ENCODE results near the gene PLSCR5. TPM values are rescaled to one million over a fixed set of nuclear protein-coding genes. Genes with fewer than 3 reads are reported as not detected.

The PLSCR5 gene
- polyA plus RNA-seq, 1 of the 3 experiments (the other 2 are of a cell fraction): not detected

DNA sequence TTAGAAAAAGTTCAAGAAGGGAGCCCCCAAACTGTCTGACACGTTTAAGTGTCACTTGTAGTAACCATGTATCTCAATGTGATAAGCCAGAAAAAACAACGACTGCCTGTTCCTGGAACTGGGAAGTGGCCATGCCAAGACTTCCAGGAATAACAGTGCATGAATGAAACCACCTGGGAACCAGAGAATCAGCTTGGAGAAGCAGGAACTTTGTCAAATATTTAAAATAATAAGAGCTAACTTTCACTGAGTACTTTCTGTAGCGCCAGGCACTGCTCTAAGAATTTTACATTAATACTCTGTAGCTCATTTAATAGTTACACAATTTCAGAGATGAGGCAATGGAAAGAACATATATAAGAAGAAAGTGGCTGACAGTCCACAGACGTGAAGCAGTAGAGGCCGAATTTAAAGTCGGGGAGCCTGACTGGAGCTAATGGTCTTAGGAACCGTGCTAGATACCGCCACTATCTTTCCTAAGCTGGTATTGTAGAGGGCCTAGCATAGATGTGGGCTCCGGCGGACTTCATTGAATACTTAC, 61.6 kb downstream of the PLSCR5 start:
- 46% methylated on average over 10 of the region's 10 CpGs for WGBS (ENCODE audit: low lambda C conversion rate)
- no peaks in the 10 kb centered on the region for H3K36me3 ChIP-seq (replicated peaks in 1 of 2; ENCODE audit: control insufficient read depth in 1 of 2, insufficient read depth in 2 of 2, low read length in 1 of 2)
- H3K4me1 ChIP-seq (ENCODE audit: control insufficient read depth in 1 of 2, insufficient read depth in 2 of 2, low read depth in 1 of 2, low read length in 1 of 2): peaks cover 2 to 3% of the 10 kb centered on the region in 2 experiments; a peak in 1 of 4 replicates
- no peaks in the 10 kb centered on the region for H3K9me2 ChIP-seq
- H3K27me3 ChIP-seq (ENCODE audit: insufficient read depth): no peaks in the 10 kb centered on the region
- peak overlapping the region in 1 of 2 experiments; percentile 61; a peak in 2 of 4 replicates for H3K27ac ChIP-seq (ENCODE audit: low read depth in 2 of 2, low read length in 1 of 2)
- ChIA-PET CTCF (no interaction called here), POLR2A (no interaction called here)
- peak overlapping the region; percentile 83 for H3K9ac ChIP-seq
- no peaks in the 10 kb centered on the region for H3K9me3 ChIP-seq
- no peaks in the 10 kb centered on the region for H3K79me2 ChIP-seq (ENCODE audit: insufficient read depth)
- no peak for DNase-seq
- peak overlapping the region; percentile 99 for H2AFZ ChIP-seq (ENCODE audit: low read depth)
- peaks cover 6% of the 10 kb centered on the region for H3F3A ChIP-seq (replicated peaks; ENCODE audit: insufficient read depth)
- no peak for TF ChIP-seq JUND (IDR thresholded peaks at IDR 0.05)
- no peak for TF ChIP-seq EP300 (IDR thresholded peaks at IDR 0.05; ENCODE audit: borderline replicate concordance in 1 of 2, low read depth in 1 of 2, low read length in 1 of 2)
- no peak for TF ChIP-seq TEAD4 (IDR thresholded peaks at IDR 0.05; ENCODE audit: borderline replicate concordance, insufficient read depth)
- no peak for TF ChIP-seq ELF1 (IDR thresholded peaks at IDR 0.05)
- TF ChIP-seq, protein P1, sequence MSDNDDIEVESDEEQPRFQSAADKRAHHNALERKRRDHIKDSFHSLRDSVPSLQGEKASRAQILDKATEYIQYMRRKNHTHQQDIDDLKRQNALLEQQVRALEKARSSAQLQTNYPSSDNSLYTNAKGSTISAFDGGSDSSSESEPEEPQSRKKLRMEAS (IDR thresholded peaks at IDR 0.05; ENCODE audit: low read depth): no peak
- TF ChIP-seq FOXJ3 (CRISPR knock-in tag; IDR thresholded peaks at IDR 0.05): no peak
- no peak for TF ChIP-seq NFIC (IDR thresholded peaks at IDR 0.05; ENCODE audit: borderline replicate concordance)
- no peak for TF ChIP-seq RFX5 (IDR thresholded peaks at IDR 0.05; ENCODE audit: low read length)
- TF ChIP-seq GABPA (IDR thresholded peaks at IDR 0.05; ENCODE audit: low read depth): no peak
- TF ChIP-seq, protein P2, sequence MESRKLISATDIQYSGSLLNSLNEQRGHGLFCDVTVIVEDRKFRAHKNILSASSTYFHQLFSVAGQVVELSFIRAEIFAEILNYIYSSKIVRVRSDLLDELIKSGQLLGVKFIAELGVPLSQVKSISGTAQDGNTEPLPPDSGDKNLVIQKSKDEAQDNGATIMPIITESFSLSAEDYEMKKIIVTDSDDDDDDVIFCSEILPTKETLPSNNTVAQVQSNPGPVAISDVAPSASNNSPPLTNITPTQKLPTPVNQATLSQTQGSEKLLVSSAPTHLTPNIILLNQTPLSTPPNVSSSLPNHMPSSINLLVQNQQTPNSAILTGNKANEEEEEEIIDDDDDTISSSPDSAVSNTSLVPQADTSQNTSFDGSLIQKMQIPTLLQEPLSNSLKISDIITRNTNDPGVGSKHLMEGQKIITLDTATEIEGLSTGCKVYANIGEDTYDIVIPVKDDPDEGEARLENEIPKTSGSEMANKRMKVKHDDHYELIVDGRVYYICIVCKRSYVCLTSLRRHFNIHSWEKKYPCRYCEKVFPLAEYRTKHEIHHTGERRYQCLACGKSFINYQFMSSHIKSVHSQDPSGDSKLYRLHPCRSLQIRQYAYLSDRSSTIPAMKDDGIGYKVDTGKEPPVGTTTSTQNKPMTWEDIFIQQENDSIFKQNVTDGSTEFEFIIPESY (IDR thresholded peaks at IDR 0.05; ENCODE audit: borderline replicate concordance, low read depth): no peak
- TF ChIP-seq NRF1 (IDR thresholded peaks at IDR 0.05; ENCODE audit: low read depth, low read length): no peak
- no peak for TF ChIP-seq FOSL2 (IDR thresholded peaks at IDR 0.05; ENCODE audit: borderline replicate concordance, low read depth)
- no peak for TF ChIP-seq FOXM1 (IDR thresholded peaks at IDR 0.05; ENCODE audit: low read depth)
- TF ChIP-seq YY1 (IDR thresholded peaks at IDR 0.05; ENCODE audit: low read depth): no peak
- TF ChIP-seq, protein P3, sequence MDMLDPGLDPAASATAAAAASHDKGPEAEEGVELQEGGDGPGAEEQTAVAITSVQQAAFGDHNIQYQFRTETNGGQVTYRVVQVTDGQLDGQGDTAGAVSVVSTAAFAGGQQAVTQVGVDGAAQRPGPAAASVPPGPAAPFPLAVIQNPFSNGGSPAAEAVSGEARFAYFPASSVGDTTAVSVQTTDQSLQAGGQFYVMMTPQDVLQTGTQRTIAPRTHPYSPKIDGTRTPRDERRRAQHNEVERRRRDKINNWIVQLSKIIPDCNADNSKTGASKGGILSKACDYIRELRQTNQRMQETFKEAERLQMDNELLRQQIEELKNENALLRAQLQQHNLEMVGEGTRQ (IDR thresholded peaks at IDR 0.05; ENCODE audit: borderline replicate concordance, low read depth, low read length): no peak
- TF ChIP-seq CHD2 (IDR thresholded peaks at IDR 0.05; ENCODE audit: low read length, partially characterized antibody): no peak
- TF ChIP-seq, protein P4, sequence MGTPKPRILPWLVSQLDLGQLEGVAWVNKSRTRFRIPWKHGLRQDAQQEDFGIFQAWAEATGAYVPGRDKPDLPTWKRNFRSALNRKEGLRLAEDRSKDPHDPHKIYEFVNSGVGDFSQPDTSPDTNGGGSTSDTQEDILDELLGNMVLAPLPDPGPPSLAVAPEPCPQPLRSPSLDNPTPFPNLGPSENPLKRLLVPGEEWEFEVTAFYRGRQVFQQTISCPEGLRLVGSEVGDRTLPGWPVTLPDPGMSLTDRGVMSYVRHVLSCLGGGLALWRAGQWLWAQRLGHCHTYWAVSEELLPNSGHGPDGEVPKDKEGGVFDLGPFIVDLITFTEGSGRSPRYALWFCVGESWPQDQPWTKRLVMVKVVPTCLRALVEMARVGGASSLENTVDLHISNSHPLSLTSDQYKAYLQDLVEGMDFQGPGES (IDR thresholded peaks at IDR 0.05; ENCODE audit: low read depth, low read length): no peak
- TF ChIP-seq TAF1 (IDR thresholded peaks at IDR 0.05; ENCODE audit: borderline replicate concordance, low read depth, low read length): no peak
- TF ChIP-seq POLR2AphosphoS5 (IDR thresholded peaks at IDR 0.05; ENCODE audit: low read depth, low read length): no peak
- no peak for TF ChIP-seq EZH2phosphoT487 (IDR thresholded peaks at IDR 0.05; ENCODE audit: borderline replicate concordance, low read depth)
- peak overlapping the region; percentile 75 to 93 for H3K4me3 ChIP-seq (ENCODE audit: low read depth in 2 of 2, low read length in 1 of 2)
- no peaks in the 10 kb centered on the region for H4K20me1 ChIP-seq (ENCODE audit: insufficient read depth)
- peak overlapping the region; percentile 91 for H3K4me2 ChIP-seq

Measured in SK-N-SH (cell line).